Eye (tissue), 1 donor: ENCODE measurements around the gene FOXF2.

Experiments
- DNase-seq: peaks from one replicate; pipeline ENCODE4 v3.0.0-alpha.2; 2015

The FOXF2 gene

GRCh38 chr6:1391800-1392309 is 2.5 kb downstream of the FOXF2 start:
- DNase-seq: peak; percentile 37

DNA sequence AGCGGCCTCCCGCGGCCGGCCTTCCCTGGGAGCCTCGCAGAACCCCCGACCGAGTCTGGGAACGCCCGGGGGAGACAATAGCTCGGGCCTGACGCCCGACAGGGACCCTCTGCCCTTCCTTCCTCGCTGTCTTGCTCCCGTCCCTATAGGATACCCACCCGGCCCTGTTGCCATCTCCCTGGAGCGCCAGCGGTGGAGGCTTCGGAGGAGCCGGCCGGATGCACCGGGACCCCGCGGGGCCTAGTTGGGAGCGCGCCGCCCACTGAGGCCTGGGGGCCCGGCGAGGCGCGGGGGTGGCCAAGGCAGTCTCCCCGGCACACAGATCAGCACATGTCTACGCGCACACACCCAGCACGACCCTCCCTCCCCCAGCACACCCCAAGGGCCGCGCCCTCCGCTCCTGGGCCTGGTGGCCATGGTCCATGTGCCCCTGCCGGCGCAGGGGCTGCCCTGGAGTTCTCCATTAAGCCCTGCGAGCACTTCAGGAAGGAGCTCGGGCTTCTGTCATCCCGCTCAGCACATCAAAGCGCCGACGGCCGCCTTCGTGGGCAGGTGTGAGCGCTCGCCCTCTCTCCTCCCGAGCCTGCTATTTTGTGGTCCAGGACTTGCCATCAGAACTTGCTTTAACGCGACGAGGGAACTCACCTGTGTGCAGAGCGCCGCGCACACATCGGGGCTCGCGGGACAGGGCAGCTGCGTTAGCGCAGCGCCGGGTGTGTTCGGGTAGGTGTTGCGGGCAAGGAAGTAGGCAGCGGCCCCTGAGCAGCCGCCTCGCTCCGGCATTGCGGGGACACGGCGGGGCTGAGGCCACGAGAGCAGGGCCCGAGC is 3.7 kb downstream of the FOXF2 start:
- DNase-seq: peak; percentile 45

GRCh38 chr6:1393641-1394283 is 4.4 kb downstream of the FOXF2 start:
- peak; percentile 41 for DNase-seq

- peak; percentile 59 for DNase-seq
These were observed 5.4 kb downstream of the FOXF2 start for GRCh38 chr6:1394514-1395463.

DNA sequence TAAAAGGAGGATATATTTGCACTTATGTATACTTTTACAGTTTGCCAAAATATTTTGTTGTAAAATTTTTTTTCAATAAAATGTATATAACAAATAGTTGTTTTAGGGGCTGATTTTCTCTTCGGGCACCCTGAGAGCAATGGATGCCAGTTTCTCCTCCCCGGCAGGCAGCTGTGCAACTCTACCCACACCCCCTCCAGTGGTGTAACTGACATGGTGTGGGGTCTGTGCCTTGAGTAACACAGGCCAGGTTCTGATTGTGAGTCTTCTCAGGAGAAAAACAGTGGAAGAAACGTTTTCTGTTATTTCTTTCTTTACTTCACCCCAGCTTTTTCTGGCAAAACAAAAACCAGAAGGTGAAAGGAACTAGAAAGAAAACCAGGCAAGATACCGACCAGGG is 6.1 kb downstream of the FOXF2 start:
- peak; percentile 13 for DNase-seq

GRCh38 chr6:1395941-1396908 is 6.8 kb downstream of the FOXF2 start:
- peak; percentile 37 for DNase-seq

GRCh38 chr6:1396952-1397868 is 7.8 kb downstream of the FOXF2 start:
- DNase-seq: peak; percentile 90

- no peak for DNase-seq
These were observed 9.9 kb downstream of the FOXF2 start for GRCh38 chr6:1399085-1399780.

DNA sequence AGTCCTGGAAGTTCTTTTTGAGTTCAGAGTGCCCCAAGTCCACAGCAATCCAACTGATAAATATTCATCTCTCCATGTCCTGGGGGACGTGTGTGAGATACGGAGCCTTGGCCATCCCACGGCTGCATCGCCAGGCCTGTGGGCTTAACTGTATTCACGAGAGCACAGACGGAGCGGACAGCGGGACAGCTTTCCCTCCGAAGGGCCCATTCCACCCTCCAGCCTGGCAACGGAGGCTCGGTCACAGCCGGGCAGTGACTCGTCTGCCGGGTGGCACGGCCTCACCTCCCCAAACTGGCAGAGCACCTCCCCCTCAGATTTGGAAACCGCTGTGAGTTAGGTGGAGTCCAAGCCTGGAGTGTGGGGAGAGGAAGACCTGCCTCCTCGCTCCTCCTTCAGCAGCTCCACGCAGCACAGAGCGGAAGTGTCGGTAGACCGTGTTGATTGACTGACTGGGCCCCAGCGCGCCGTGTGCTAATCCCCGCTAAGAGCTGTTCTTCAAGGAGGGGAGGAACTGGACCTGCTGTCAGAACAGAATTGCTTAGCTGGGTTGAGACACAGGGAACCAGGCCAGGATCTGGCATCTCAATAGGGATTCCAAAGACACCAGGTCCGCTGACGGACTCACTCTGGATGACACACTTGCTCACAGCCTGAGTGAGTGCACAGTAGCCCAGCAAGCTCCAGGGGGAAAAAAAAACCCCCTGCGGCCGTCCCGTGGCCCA is 10.9 kb downstream of the FOXF2 start:
- DNase-seq: no peak

DNA sequence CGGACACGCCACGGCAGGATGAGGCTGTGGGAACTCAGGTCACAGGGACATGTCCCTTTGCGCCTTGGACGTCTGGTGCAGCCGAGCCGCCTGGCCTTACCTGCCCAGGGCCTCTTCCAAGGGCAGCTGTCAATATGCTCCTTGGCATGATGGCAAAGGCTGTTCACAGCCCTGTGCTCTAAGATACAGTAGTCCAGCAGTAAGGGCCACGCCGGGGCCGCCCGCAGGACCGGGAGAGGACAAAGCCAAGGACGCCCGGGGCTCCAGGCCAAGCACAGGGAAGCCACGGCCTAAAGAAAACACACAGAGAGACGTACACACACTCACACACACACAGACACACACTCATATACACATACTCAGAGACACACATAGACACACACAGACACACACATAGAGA is 13.0 kb downstream of the FOXF2 start:
- no peak for DNase-seq

DNA sequence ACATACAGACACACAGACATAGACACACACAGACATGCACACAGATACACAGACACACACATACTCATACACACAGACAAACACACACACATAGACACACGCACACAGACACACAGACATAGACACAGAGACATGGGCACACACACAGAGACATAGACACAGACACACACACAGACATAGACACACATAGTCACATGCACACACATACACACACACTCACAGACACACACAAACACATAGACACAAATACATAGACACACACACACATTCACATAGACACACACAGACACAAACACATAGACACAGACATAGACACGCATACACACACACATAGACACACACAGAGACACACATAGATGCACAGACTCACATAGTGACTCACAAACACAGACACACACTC is 13.5 kb downstream of the FOXF2 start:
- DNase-seq: no peak

GRCh38 chr6:1403851-1404712 is 14.7 kb downstream of the FOXF2 start:
- no peak for DNase-seq

GRCh38 chr6:1404713-1405098 is 15.3 kb downstream of the FOXF2 start:
- DNase-seq: no peak

GRCh38 chr6:1405221-1405620 is 15.8 kb downstream of the FOXF2 start:
- DNase-seq: no peak

GRCh38 chr6:1406306-1407072 is 17.1 kb downstream of the FOXF2 start:
- DNase-seq: no peak

DNA sequence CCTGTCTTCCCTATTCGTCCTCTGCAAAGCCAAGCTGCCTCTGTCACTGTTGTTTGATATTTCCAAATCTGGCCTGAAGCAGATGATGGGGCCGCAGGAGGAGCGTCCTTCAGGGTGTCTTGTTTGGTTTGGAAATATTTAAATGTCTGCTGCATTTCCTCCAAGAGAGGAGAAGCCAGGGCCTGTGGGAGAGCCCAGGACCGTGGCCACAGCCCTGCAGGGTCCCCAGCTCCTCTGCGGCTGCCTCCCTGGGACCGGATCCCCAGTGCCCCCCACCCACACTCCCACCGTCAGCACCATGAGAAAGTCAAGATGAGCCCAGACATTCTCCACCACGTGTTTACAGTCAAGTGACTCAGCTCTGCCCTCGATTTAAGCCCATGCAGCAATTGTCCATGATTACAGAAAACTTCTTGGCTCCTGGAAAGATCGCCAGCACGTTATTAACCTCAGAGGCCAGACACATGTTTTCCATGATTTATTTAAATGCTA is 18.2 kb downstream of the FOXF2 start:
- DNase-seq: no peak

- DNase-seq: no peak
These were observed 20.5 kb downstream of the FOXF2 start for GRCh38 chr6:1409774-1410465.
